Activated CD4-positive, alpha-beta T cell treated with anti-CD3 and anti-CD28 coated beads for 36 hours (primary cell): ENCODE measurements around the gene ZMYND15. TPM values are rescaled to one million over a fixed set of nuclear protein-coding genes. Genes with fewer than 3 reads are reported as not detected.

Experiments
- ATAC-seq: fragments of 200-7000 bp; cut with Tn5 transposase; one replicate; pipeline ENCODE4 v1.10.0; 2021; ENCODE audit warnings: mild to moderate bottlenecking, moderate library complexity
- CTCF ChIA-PET: fragments of 350-600 bp; sonication (Branson Sonifier 250); formaldehyde crosslinking; loops from one replicate; lab custom pipeline; 2021; ENCODE audit warnings: antibody characterized with exemption; lab: Charles Lee
- POLR2A ChIA-PET: fragments of 350-600 bp; sonication (Branson Sonifier 250); formaldehyde crosslinking; loops from one replicate; lab custom pipeline; 2021; ENCODE audit warnings: antibody characterized with exemption, inconsistent platforms; lab: Charles Lee
- DNase-seq: peaks from one replicate; pipeline ENCODE4 v3.0.0-alpha.2; 2020
- H3K27ac Mint-ChIP-seq: one replicate; pipeline ENCODE4 v1.8.0; 2021; ENCODE audit warnings: mixed read lengths
- H3K27me3 Mint-ChIP-seq: one replicate; pipeline ENCODE4 v1.8.0; 2021; ENCODE audit warnings: mixed read lengths
- H3K36me3 Mint-ChIP-seq: one replicate; pipeline ENCODE4 v1.8.0; 2021; ENCODE audit warnings: low read depth, mixed read lengths
- H3K4me1 Mint-ChIP-seq: one replicate; pipeline ENCODE4 v1.8.0; 2021; ENCODE audit warnings: mixed read lengths
- H3K4me3 Mint-ChIP-seq: one replicate; pipeline ENCODE4 v1.8.0; 2021; ENCODE audit warnings: mild to moderate bottlenecking, moderate library complexity, mixed read lengths
- H3K9me3 Mint-ChIP-seq: one replicate; pipeline ENCODE4 v1.8.0; 2021; ENCODE audit warnings: low read depth, mixed read lengths
- intact Hi-C, 2 experiments: fragments of 100-400 bp; cut with DNase I in 1 of 2; cut with micrococcal nuclease in 1 of 2; formaldehyde crosslinking; loops; one replicate each; pipeline versions ENCODE4 v1.14.2 to v1.15.1; 2022 to 2024; cut with DNase I, micrococcal nuclease
- total RNA-seq, 2 experiments: library from RNA; stranded (reverse); gene quantifications; one replicate each; pipeline ENCODE4 v1.2.3, GENCODE V29; 2021

Gene ZMYND15
- total RNA-seq, 2 experiments from 2014 or later: 0.09 to 0.11 TPM

DNA sequence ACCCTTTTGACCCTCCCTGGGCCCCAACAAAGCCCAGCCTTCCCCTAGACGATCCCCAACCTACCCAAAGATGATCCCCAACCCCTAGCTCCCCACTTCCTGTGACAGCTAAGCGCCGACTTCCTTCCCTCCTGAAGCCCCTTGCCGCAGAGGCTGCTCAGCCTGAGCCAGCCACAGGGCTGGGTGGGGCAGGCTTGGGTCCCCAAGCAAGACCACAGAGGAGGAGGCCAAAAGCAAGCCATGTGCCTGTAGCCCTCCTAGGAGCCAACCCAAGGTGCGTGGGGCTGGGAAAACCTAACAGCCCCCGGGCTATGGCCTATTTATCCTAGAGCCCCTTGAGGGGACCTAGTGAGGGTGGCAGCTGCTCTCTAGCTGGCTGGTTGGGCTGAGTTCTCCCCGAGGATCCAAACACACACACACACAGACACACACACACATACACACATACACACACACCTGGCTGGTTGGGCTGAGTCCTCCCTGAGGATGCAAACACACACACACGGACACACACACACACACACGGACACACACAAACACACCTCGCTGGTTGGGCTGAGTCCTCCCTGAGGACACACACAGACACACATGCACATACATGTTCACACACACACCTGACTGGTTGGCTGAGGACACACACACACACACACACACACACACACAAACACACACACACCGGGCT lies 24.4 kb upstream of the ZMYND15 start:
- ATAC-seq: no peak
- Mint-ChIP-seq H3K27me3 (no peaks in the 10 kb centered on the region), H3K36me3 (peaks cover 36% of the 10 kb centered on the region), H3K4me1 (peaks cover 36% of the 10 kb centered on the region), H3K27ac (peak overlapping the region; percentile 92), H3K9me3 (no peaks in the 10 kb centered on the region), H3K4me3 (peak overlapping the region; percentile 65)
- intact Hi-C loops: no loop called here
- DNase-seq: peak; percentile 53
- CTCF ChIA-PET: interaction anchor here (0.8 to 1.3 kb wide), 2 partner anchors 10 to 34 kb away, joined by 3 read pairs; no protein-coding TSS in a partner anchor
- POLR2A ChIA-PET: no interaction called here

DNA sequence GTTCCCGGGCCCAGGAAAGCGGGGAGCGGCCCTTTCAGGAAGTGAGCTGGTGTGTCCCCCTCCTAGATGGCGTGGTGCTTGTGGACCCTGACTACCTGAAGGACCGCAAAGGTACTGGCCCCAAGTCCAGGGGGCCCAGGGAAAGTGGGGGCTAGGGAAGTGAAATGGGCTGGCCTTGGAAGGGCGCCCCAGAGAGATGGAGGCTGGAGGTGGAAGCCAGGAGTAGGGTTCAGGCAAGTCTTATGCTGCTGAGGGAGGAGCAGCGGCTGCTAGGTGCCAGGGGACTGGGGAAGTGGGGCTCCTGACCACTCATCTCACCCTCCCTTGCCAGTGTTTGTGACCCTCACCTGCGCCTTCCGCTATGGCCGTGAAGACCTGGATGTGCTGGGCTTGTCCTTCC lies 23.6 kb upstream of the ZMYND15 start:
- Mint-ChIP-seq H3K4me1 (peaks cover 36% of the 10 kb centered on the region), H3K27ac (peak overlapping the region; percentile 92), H3K4me3 (no peak overlapping the region), H3K36me3 (peaks cover 41% of the 10 kb centered on the region), H3K27me3 (no peaks in the 10 kb centered on the region), H3K9me3 (no peaks in the 10 kb centered on the region)
- DNase-seq: no peak
- POLR2A ChIA-PET: no interaction called here
- no peak for ATAC-seq
- intact Hi-C loops: no loop called here
- CTCF ChIA-PET: no interaction called here

DNA sequence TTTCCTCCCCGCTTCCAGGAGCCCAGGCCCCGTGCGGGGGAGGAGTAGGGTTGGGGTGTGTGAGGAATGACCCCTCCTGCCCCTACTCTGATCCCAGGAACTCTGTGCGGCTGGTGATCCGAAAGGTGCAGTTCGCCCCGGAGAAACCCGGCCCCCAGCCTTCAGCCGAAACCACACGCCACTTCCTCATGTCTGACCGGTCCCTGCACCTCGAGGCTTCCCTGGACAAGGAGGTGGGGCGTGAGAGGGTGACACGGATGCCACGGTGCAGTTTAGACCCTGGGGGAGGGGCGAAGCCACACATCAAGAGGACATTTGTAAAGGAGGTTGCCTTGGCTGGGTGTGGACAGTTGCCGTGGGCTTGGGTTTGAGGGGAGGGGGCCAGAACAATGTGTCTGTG lies 21.8 kb upstream of the ZMYND15 start:
- POLR2A ChIA-PET: no interaction called here
- no peak overlapping the region for H3K27ac Mint-ChIP-seq
- intact Hi-C loops: no loop called here
- no peak overlapping the region for H3K4me3 Mint-ChIP-seq
- DNase-seq (no peak), ATAC-seq (no peak)
- CTCF ChIA-PET: no interaction called here
- H3K36me3 Mint-ChIP-seq: peaks cover 32% of the 10 kb centered on the region
- no peaks in the 10 kb centered on the region for H3K27me3 Mint-ChIP-seq
- H3K9me3 Mint-ChIP-seq: no peaks in the 10 kb centered on the region
- peaks cover 21% of the 10 kb centered on the region for H3K4me1 Mint-ChIP-seq

DNA sequence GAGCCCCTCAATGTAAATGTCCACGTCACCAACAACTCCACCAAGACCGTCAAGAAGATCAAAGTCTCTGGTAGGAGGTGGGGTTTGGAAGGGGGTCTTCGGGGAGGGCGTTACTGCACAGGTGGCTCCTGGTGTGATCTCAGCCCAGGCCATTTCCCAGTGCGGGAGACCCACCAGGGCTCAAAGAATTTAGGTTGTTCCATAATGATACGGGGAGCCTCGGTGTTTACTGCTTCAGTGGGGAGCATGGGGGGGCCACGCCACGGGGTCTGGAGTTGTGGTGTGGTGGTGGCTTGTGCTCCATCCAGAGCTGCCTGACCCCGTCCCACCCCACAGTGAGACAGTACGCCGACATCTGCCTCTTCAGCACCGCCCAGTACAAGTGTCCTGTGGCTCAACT lies 21.4 kb upstream of the ZMYND15 start:
- no peaks in the 10 kb centered on the region for H3K9me3 Mint-ChIP-seq
- POLR2A ChIA-PET: no interaction called here
- no peak for DNase-seq
- no peak overlapping the region for H3K4me3 Mint-ChIP-seq
- H3K27ac Mint-ChIP-seq: no peak overlapping the region
- intact Hi-C loops: no loop called here
- peaks cover 21% of the 10 kb centered on the region for H3K4me1 Mint-ChIP-seq
- H3K36me3 Mint-ChIP-seq: peaks cover 32% of the 10 kb centered on the region
- no peak for ATAC-seq
- no peaks in the 10 kb centered on the region for H3K27me3 Mint-ChIP-seq
- CTCF ChIA-PET: no interaction called here

DNA sequence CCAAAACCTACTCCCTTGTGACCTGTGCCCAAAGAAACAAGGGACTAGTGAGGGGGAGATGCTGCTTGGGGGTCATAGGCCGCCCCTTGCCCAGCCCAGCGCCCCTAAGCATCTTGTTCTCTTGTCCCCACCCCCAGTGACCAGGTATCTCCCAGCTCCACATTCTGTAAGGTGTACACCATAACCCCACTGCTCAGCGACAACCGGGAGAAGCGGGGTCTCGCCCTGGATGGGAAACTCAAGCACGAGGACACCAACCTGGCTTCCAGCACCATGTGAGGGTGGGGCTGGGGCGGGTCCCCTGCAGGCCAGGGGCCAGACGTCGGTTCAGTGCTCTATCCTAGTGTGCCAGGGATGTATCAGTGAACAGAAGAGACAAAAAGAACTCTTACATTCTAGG lies 20.5 kb upstream of the ZMYND15 start:
- intact Hi-C loops: no loop called here
- peak overlapping the region; percentile 40 for H3K27ac Mint-ChIP-seq
- H3K9me3 Mint-ChIP-seq: no peaks in the 10 kb centered on the region
- no peak overlapping the region for H3K4me3 Mint-ChIP-seq
- peaks cover 32% of the 10 kb centered on the region for H3K36me3 Mint-ChIP-seq
- peaks cover 14% of the 10 kb centered on the region for H3K4me1 Mint-ChIP-seq
- POLR2A ChIA-PET: no interaction called here
- DNase-seq (no peak), ATAC-seq (no peak)
- no peaks in the 10 kb centered on the region for H3K27me3 Mint-ChIP-seq
- CTCF ChIA-PET: no interaction called here

DNA sequence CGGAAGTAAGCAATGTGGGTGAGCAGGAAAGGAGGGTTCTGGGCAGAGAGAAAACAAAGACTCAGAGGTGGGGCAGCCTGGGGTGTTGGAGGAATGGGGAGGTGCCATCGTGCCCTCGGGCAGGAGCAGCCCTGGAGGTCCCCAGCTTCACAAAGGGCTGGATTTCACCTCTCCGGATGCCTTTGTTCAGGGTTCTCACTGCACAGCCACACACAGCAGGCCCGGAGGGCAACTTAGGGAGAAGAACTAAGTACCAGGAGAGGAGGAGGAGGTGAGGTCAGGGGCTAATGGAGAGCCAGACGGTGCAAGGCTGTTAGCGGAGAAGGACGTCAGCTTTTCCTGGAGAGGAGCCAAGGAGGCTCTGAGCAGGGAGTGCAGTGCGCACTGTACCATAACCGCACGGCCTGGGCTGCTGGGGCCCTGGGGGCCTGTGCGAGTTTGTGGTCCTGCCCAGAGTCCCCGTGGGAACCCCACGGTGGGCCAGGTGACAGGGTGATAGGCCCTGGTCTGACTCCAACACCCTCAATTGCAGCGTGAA lies 19.9 kb upstream of the ZMYND15 start:
- Mint-ChIP-seq H3K9me3 (no peaks in the 10 kb centered on the region), H3K4me3 (no peak overlapping the region), H3K36me3 (peaks cover 32% of the 10 kb centered on the region), H3K4me1 (peaks cover 11% of the 10 kb centered on the region), H3K27me3 (no peaks in the 10 kb centered on the region), H3K27ac (peak overlapping the region; percentile 40)
- DNase-seq (no peak), ATAC-seq (no peak)
- CTCF ChIA-PET: no interaction called here
- intact Hi-C loops: no loop called here
- POLR2A ChIA-PET: no interaction called here

DNA sequence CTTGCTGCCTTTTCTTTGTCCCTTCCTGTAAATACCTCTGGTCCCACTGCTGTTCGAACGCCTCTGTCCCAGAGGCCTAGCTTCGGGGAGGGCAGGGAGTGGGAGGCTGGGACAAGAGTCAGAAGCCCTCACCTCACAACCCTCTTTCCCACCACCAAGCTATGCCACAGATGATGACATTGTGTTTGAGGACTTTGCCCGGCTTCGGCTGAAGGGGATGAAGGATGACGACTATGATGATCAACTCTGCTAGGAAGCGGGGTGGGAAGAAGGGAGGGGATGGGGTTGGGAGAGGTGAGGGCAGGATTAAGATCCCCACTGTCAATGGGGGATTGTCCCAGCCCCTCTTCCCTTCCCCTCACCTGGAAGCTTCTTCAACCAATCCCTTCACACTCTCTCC lies 18.8 kb upstream of the ZMYND15 start:
- CTCF ChIA-PET: no interaction called here
- intact Hi-C loops: no loop called here

DNA sequence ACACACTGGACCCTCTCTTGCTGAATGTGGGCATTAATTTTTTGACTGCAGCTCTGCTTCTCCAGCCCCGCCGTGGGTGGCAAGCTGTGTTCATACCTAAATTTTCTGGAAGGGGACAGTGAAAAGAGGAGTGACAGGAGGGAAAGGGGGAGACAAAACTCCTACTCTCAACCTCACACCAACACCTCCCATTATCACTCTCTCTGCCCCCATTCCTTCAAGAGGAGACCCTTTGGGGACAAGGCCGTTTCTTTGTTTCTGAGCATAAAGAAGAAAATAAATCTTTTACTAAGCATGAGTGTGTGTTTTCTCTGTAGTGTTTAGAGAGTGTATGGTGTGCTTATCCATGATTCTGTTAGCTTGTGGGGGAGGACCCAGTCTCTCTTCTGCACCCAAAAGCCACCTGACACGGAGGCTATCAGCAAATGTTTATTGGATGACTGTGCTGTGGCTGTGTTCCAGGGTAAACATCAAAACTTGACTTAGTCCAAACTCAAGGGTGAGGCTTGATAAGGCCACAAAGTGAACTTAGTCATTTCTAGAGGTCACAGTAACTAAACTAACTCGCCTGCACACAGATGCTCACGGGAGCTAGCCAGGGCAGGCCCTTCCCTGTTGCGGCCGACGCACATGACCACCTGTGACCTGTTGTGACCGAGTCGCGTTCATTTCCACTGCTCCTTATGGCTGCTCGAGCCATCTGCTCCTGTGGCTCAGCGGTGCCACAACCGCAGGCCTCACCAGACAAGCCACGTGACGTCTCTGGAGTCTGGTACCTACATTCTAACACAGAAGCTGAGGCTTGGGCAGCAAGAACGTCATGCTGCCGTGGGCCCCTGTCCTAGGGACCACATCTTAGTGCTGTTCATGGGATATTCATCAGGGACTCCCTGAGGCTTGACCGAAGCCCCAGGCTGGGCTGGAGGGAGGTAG lies 18.2 kb upstream of the ZMYND15 start:
- H3K4me1 Mint-ChIP-seq: peaks cover 4% of the 10 kb centered on the region

More for the DNA sequence above, 18.8 kb upstream of the ZMYND15 start:
- DNase-seq (no peak), ATAC-seq (no peak)
- H3K4me3 Mint-ChIP-seq: no peak overlapping the region
- H3K27ac Mint-ChIP-seq: no peak overlapping the region
- no peaks in the 10 kb centered on the region for H3K27me3 Mint-ChIP-seq
- peaks cover 27% of the 10 kb centered on the region for H3K36me3 Mint-ChIP-seq
- POLR2A ChIA-PET: no interaction called here
- H3K4me1 Mint-ChIP-seq: peaks cover 2% of the 10 kb centered on the region
- H3K9me3 Mint-ChIP-seq: no peaks in the 10 kb centered on the region

DNA sequence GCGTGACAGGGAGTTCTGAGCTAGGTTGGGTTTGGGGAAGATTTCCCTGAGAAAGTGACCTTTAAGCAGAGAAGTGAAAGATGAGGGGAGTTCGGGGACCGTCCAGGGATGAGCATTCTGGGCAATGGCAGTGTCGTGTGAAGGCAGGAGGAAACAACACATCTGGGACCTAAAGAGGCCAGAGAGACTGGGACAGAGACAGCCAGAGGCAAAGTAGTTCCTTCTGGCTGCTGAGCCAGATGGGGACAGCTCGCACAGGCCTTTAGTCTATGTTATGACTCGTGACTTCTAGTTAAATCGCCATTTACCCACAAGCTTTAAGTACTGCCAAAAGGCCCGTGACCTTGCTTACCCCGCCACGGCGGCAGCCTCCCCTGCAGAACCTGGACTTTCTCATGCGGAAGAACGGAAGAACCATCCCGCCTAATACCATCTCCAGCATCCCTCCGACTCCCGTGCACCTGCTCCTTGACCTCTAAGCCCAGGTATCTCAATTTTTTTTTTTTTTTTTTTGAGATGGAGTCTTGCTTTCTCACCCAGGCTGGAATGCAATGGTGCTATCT lies 16.9 kb upstream of the ZMYND15 start:
- Mint-ChIP-seq H3K4me1 (peaks cover 9% of the 10 kb centered on the region), H3K9me3 (no peaks in the 10 kb centered on the region), H3K27ac (no peak overlapping the region), H3K4me3 (no peak overlapping the region), H3K27me3 (no peaks in the 10 kb centered on the region), H3K36me3 (peaks cover 21% of the 10 kb centered on the region)
- CTCF ChIA-PET: interaction anchor here (1.3 kb wide), 1 partner anchor 186 kb away, joined by 3 read pairs; no protein-coding TSS in a partner anchor
- ATAC-seq (no peak), DNase-seq (no peak)
- POLR2A ChIA-PET: no interaction called here
- intact Hi-C loops: no loop called here

More for the DNA sequence above, 18.2 kb upstream of the ZMYND15 start:
- DNase-seq: no peak
- peaks cover 27% of the 10 kb centered on the region for H3K36me3 Mint-ChIP-seq
- no peaks in the 10 kb centered on the region for H3K9me3 Mint-ChIP-seq
- no peaks in the 10 kb centered on the region for H3K27me3 Mint-ChIP-seq
- POLR2A ChIA-PET: interaction anchor here (0.9 kb wide), 1 partner anchor 9 kb away, joined by 4 read pairs; no protein-coding TSS in a partner anchor
- H3K27ac Mint-ChIP-seq: peak overlapping the region; percentile 29
- CTCF ChIA-PET: interaction anchor here (1.3 kb wide), 1 partner anchor 188 kb away, joined by 3 read pairs; no protein-coding TSS in a partner anchor
- ATAC-seq: peak; percentile 31
- no peak overlapping the region for H3K4me3 Mint-ChIP-seq
- intact Hi-C loops: no loop called here

DNA sequence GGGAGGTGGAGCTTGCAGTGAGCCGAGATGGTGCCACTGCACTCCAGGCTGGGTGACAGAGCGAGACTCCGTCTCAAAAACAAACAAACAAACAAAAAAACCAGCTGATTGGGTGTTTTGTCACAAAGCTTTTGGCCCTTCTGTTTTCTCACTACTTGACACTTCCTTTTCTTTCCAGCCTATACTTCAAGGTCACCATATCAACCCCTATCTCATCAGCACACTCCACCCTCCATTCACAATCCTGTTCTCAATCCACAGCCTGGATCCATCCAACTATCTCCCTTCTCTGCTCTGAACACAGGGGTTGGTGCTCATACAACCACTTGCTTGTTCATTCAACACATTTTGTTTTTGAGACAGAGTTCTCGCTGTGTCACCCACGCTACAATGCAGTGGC lies 15.0 kb upstream of the ZMYND15 start:
- ATAC-seq (no peak), DNase-seq (no peak)
- H3K4me1 Mint-ChIP-seq: peaks cover 20% of the 10 kb centered on the region
- POLR2A ChIA-PET: no interaction called here
- H3K36me3 Mint-ChIP-seq: peaks cover 9% of the 10 kb centered on the region
- H3K9me3 Mint-ChIP-seq: no peaks in the 10 kb centered on the region
- CTCF ChIA-PET: interaction anchor here (0.6 kb wide), 1 partner anchor 187 kb away, joined by 4 read pairs; no protein-coding TSS in a partner anchor
- H3K27me3 Mint-ChIP-seq: no peaks in the 10 kb centered on the region
- H3K27ac Mint-ChIP-seq: no peak overlapping the region
- intact Hi-C loops: no loop called here
- no peak overlapping the region for H3K4me3 Mint-ChIP-seq

DNA sequence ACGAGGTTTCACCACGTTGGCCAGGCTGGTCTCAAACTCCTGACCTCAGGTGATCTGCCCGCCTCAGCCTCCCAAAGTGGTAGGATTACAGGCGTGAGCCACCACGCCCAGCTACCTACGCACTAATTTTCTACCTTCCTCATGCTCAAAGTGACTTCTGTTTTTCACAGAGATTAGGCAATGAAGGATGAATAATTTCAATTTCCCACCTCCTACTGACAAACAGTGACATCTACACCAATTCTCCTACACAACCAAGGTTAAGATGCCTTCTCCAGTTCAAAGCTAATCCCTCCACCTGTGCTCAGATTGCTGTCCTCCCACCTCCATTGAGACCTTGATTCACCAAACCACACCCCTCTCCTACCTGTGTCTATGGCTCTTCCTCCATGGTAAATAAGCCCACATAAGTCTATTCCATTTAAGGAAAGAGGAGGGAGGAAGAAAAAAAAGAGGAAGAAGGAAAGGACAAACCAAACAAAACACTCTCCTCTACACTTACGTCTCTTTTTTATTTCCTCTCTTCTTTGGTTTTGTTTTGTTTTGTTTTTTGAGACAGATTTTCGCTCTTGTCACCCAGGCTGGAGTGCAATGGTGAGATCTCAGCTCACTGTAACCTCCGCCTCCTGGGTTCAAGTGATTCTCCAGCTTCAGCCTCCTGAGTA lies 13.9 kb upstream of the ZMYND15 start:
- ChIA-PET CTCF (interaction anchor here (0.7 to 1.5 kb wide), 4 partner anchors 11 to 156 kb away, joined by 3 to 5 read pairs (median 4); no protein-coding TSS in a partner anchor), POLR2A (interaction anchor here (0.7 kb wide), 1 partner anchor 305 kb away, joined by 3 read pairs; no protein-coding TSS in a partner anchor)
- Mint-ChIP-seq H3K27ac (peak overlapping the region; percentile 39), H3K36me3 (peaks cover under 1% of the 10 kb centered on the region), H3K4me3 (no peak overlapping the region), H3K4me1 (peaks cover 26% of the 10 kb centered on the region), H3K27me3 (no peaks in the 10 kb centered on the region), H3K9me3 (no peaks in the 10 kb centered on the region)
- intact Hi-C loops: no loop called here
- no peak for ATAC-seq
- no peak for DNase-seq
